Erythroblast (primary cell): Measurements from ENCODE around the gene GLRA2.

Experiments
- GATA1 ChIP-seq: IDR thresholded peaks from 2 replicates; pipeline ENCODE4 v1.6.1; 2011; ENCODE audit warnings: low read depth, mild to moderate bottlenecking, control low read depth, low read length, moderate library complexity
- POLR2A ChIP-seq: IDR thresholded peaks from 2 replicates; pipeline ENCODE4 v1.6.1; 2011; ENCODE audit warnings: mild to moderate bottlenecking, low read length

GRCh38 chrX:14717949-14718348 lies 188.6 kb downstream of the GLRA2 start:
- TF ChIP-seq POLR2A (no peak), GATA1 (no peak)
